ENCODE data around the gene CHD9.

GRCh38 chr16:53097190-53097589 is 42.4 kb downstream of the CHD9 start:
- TF ChIP-seq BACH2 (CRISPR knock-in tag; IDR thresholded peaks at IDR 0.05; ENCODE audit: borderline replicate concordance) (no peak), RARB (CRISPR knock-in tag; IDR thresholded peaks at IDR 0.05) (no peak), ARNTL (CRISPR knock-in tag; IDR thresholded peaks at IDR 0.05; ENCODE audit: borderline replicate concordance, low read depth) (no peak), TOX (CRISPR knock-in tag; IDR thresholded peaks at IDR 0.05; ENCODE audit: borderline replicate concordance) (no peak)

All from SK-N-SH treated with all-trans-retinoic acid at 6 μM for 48 hours (cell line).